ENCODE results near the gene BTD.

DNA sequence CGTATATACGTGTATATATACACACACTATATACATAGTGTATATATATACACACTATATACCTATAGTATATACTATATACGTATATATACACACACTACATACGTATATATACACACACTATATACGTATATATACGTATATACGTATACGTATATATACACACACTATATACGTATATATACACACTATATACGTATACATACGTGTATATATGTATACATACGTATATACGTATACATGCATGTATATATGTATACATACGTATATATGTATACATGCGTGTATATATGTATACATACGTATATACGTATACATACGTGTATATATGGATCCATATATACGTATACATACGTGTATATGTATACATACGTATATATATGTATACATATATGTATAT is 9.6 kb upstream of the BTD start:
- no peak for TF ChIP-seq POLR2A (IDR thresholded peaks at IDR 0.05; ENCODE audit: low read depth, low read length)
- TF ChIP-seq POLR2AphosphoS5 (IDR thresholded peaks at IDR 0.05; ENCODE audit: low read depth, low read length) = no peak

Data from GM12892 (cell line).